ENCODE measurements around the gene PRM1.

PRM1 gene

GRCh38 chr16:11307639-11308492 lies 26.7 kb upstream of the PRM1 start:
- Histone ChIP-seq H3K14ac (ENCODE audit: low read length in 2 of 2) (no peak overlapping the region), H2BK5ac (ENCODE audit: low read depth, low read length, poor library complexity, severe bottlenecking) (peak overlapping the region; percentile 21), H3K27ac (ENCODE audit: low read length, poor library complexity, severe bottlenecking) (peak overlapping the region; percentile 76), H3K4me3 (ENCODE audit: insufficient read depth in 1 of 2, low read depth in 1 of 2, low read length in 2 of 2) (no peak overlapping the region), H3K9ac (ENCODE audit: low read length) (no peak overlapping the region), H3K27me3 (ENCODE audit: control insufficient read depth in 1 of 2, insufficient read depth in 1 of 2, low read length in 2 of 2) (no peaks in the 10 kb centered on the region), H3K9me3 (ENCODE audit: control insufficient read depth, low read length) (no peaks in the 10 kb centered on the region), H2AK5ac (ENCODE audit: low read length, severe bottlenecking) (peak overlapping the region; percentile 58), H3K23ac (ENCODE audit: low read length in 2 of 2) (no peak overlapping the region), H4K91ac (ENCODE audit: low read length) (peak overlapping the region; percentile 34), H3K18ac (ENCODE audit: low read depth in 1 of 2, low read length in 2 of 2) (peak overlapping the region in 1 of 2 experiments; percentile 18), H2AFZ (ENCODE audit: low read depth, low read length) (no peak overlapping the region), H2BK15ac (ENCODE audit: low read depth, poor library complexity, severe bottlenecking) (no peak overlapping the region), H3K4ac (ENCODE audit: low read depth in 1 of 2, low read length in 2 of 2) (no peak overlapping the region), H4K8ac (ENCODE audit: low read length) (no peak overlapping the region), H2BK12ac (ENCODE audit: low read length in 2 of 2) (peak overlapping the region in 1 of 2 experiments; percentile 1), H2BK120ac (ENCODE audit: low read depth, low read length) (no peak overlapping the region), H3K79me1 (replicated peaks; ENCODE audit: low read length, poor library complexity, severe bottlenecking) (no peaks in the 10 kb centered on the region), H3K4me1 (ENCODE audit: control insufficient read depth, insufficient read depth, low read depth, low read length) (peaks cover 43% of the 10 kb centered on the region), H3K4me2 (ENCODE audit: low read length, poor library complexity, severe bottlenecking) (no peak overlapping the region), H3K36me3 (ENCODE audit: control insufficient read depth in 1 of 2, insufficient read depth in 2 of 2, low read depth in 1 of 2, low read length in 2 of 2) (no peaks in the 10 kb centered on the region)
- WGBS = 94% methylated on average over 21 of the region's 21 CpGs
- DNase-seq = no peak

GRCh38 chr16:11306997-11307638 lies 26.0 kb upstream of the PRM1 start:
- no peak overlapping the region for H2BK12ac ChIP-seq (ENCODE audit: low read length in 2 of 2)
- no peak overlapping the region for H3K18ac ChIP-seq (ENCODE audit: low read depth in 1 of 2, low read length in 2 of 2)
- H3K4me1 ChIP-seq (ENCODE audit: control insufficient read depth, insufficient read depth, low read depth, low read length) = peaks cover 36% of the 10 kb centered on the region
- H2AFZ ChIP-seq (ENCODE audit: low read depth, low read length) = no peak overlapping the region
- no peaks in the 10 kb centered on the region for H3K9me3 ChIP-seq (ENCODE audit: control insufficient read depth, low read length)
- H3K9ac ChIP-seq (ENCODE audit: low read length) = no peak overlapping the region
- no peak overlapping the region for H3K4ac ChIP-seq (ENCODE audit: low read depth in 1 of 2, low read length in 2 of 2)
- 86% methylated on average over 6 of the region's 7 CpGs for WGBS
- no peak overlapping the region for H2BK120ac ChIP-seq (ENCODE audit: low read depth, low read length)
- DNase-seq = peak; percentile 36
- H2AK5ac ChIP-seq (ENCODE audit: low read length, severe bottlenecking) = peak overlapping the region; percentile 42
- no peak overlapping the region for H3K23ac ChIP-seq (ENCODE audit: low read length in 2 of 2)
- no peak overlapping the region for H3K4me2 ChIP-seq (ENCODE audit: low read length, poor library complexity, severe bottlenecking)
- H3K79me1 ChIP-seq (replicated peaks; ENCODE audit: low read length, poor library complexity, severe bottlenecking) = no peaks in the 10 kb centered on the region
- peak overlapping the region; percentile 63 for H2BK5ac ChIP-seq (ENCODE audit: low read depth, low read length, poor library complexity, severe bottlenecking)
- H3K27ac ChIP-seq (ENCODE audit: low read length, poor library complexity, severe bottlenecking) = no peak overlapping the region
- H3K36me3 ChIP-seq (ENCODE audit: control insufficient read depth in 1 of 2, insufficient read depth in 2 of 2, low read depth in 1 of 2, low read length in 2 of 2) = no peaks in the 10 kb centered on the region
- H4K8ac ChIP-seq (ENCODE audit: low read length) = no peak overlapping the region
- H2BK15ac ChIP-seq (ENCODE audit: low read depth, poor library complexity, severe bottlenecking) = no peak overlapping the region
- H3K4me3 ChIP-seq (ENCODE audit: insufficient read depth in 1 of 2, low read depth in 1 of 2, low read length in 2 of 2) = no peak overlapping the region
- no peak overlapping the region for H4K91ac ChIP-seq (ENCODE audit: low read length)
- H3K14ac ChIP-seq (ENCODE audit: low read length in 2 of 2) = no peak overlapping the region
- no peaks in the 10 kb centered on the region for H3K27me3 ChIP-seq (ENCODE audit: control insufficient read depth in 1 of 2, insufficient read depth in 1 of 2, low read length in 2 of 2)

GRCh38 chr16:11306381-11306780 lies 25.3 kb upstream of the PRM1 start:
- Histone ChIP-seq H3K4ac (ENCODE audit: low read depth in 1 of 2, low read length in 2 of 2) (no peak overlapping the region), H3K4me3 (ENCODE audit: insufficient read depth in 1 of 2, low read depth in 1 of 2, low read length in 2 of 2) (no peak overlapping the region), H3K79me1 (replicated peaks; ENCODE audit: low read length, poor library complexity, severe bottlenecking) (no peaks in the 10 kb centered on the region), H2AFZ (ENCODE audit: low read depth, low read length) (no peak overlapping the region), H3K27ac (ENCODE audit: low read length, poor library complexity, severe bottlenecking) (no peak overlapping the region), H3K4me1 (ENCODE audit: control insufficient read depth, insufficient read depth, low read depth, low read length) (peaks cover 31% of the 10 kb centered on the region), H3K18ac (ENCODE audit: low read depth in 1 of 2, low read length in 2 of 2) (no peak overlapping the region), H3K36me3 (ENCODE audit: control insufficient read depth in 1 of 2, insufficient read depth in 2 of 2, low read depth in 1 of 2, low read length in 2 of 2) (no peaks in the 10 kb centered on the region), H3K9ac (ENCODE audit: low read length) (no peak overlapping the region), H2BK5ac (ENCODE audit: low read depth, low read length, poor library complexity, severe bottlenecking) (no peak overlapping the region), H2AK5ac (ENCODE audit: low read length, severe bottlenecking) (peak overlapping the region; percentile 54), H3K4me2 (ENCODE audit: low read length, poor library complexity, severe bottlenecking) (no peak overlapping the region), H2BK12ac (ENCODE audit: low read length in 2 of 2) (no peak overlapping the region), H2BK15ac (ENCODE audit: low read depth, poor library complexity, severe bottlenecking) (no peak overlapping the region), H3K23ac (ENCODE audit: low read length in 2 of 2) (no peak overlapping the region), H4K91ac (ENCODE audit: low read length) (no peak overlapping the region), H3K9me3 (ENCODE audit: control insufficient read depth, low read length) (no peaks in the 10 kb centered on the region), H3K14ac (ENCODE audit: low read length in 2 of 2) (no peak overlapping the region), H2BK120ac (ENCODE audit: low read depth, low read length) (no peak overlapping the region), H3K27me3 (ENCODE audit: control insufficient read depth in 1 of 2, insufficient read depth in 1 of 2, low read length in 2 of 2) (no peaks in the 10 kb centered on the region), H4K8ac (ENCODE audit: low read length) (no peak overlapping the region)
- 86% methylated on average over 6 of the region's 8 CpGs for WGBS
- no peak for DNase-seq

GRCh38 chr16:11303405-11304138 lies 22.4 kb upstream of the PRM1 start:
- Histone ChIP-seq H3K36me3 (ENCODE audit: control insufficient read depth in 1 of 2, insufficient read depth in 2 of 2, low read depth in 1 of 2, low read length in 2 of 2) (no peaks in the 10 kb centered on the region), H3K4me3 (ENCODE audit: insufficient read depth in 1 of 2, low read depth in 1 of 2, low read length in 2 of 2) (no peak overlapping the region), H3K4me1 (ENCODE audit: control insufficient read depth, insufficient read depth, low read depth, low read length) (peaks cover 19% of the 10 kb centered on the region), H3K9ac (ENCODE audit: low read length) (no peak overlapping the region), H2BK15ac (ENCODE audit: low read depth, poor library complexity, severe bottlenecking) (no peak overlapping the region), H3K23ac (ENCODE audit: low read length in 2 of 2) (no peak overlapping the region), H2AFZ (ENCODE audit: low read depth, low read length) (no peak overlapping the region), H2AK5ac (ENCODE audit: low read length, severe bottlenecking) (peak overlapping the region; percentile 59), H3K18ac (ENCODE audit: low read depth in 1 of 2, low read length in 2 of 2) (no peak overlapping the region), H3K4ac (ENCODE audit: low read depth in 1 of 2, low read length in 2 of 2) (no peak overlapping the region), H3K79me1 (replicated peaks; ENCODE audit: low read length, poor library complexity, severe bottlenecking) (no peaks in the 10 kb centered on the region), H2BK120ac (ENCODE audit: low read depth, low read length) (no peak overlapping the region), H3K27me3 (ENCODE audit: control insufficient read depth in 1 of 2, insufficient read depth in 1 of 2, low read length in 2 of 2) (peaks cover 0 to 4% of the 10 kb centered on the region in 2 experiments), H4K91ac (ENCODE audit: low read length) (no peak overlapping the region), H3K27ac (ENCODE audit: low read length, poor library complexity, severe bottlenecking) (no peak overlapping the region), H2BK5ac (ENCODE audit: low read depth, low read length, poor library complexity, severe bottlenecking) (no peak overlapping the region), H3K9me3 (ENCODE audit: control insufficient read depth, low read length) (no peaks in the 10 kb centered on the region), H3K14ac (ENCODE audit: low read length in 2 of 2) (no peak overlapping the region), H2BK12ac (ENCODE audit: low read length in 2 of 2) (no peak overlapping the region), H3K4me2 (ENCODE audit: low read length, poor library complexity, severe bottlenecking) (no peak overlapping the region), H4K8ac (ENCODE audit: low read length) (no peak overlapping the region)
- 86% methylated on average over 18 of the region's 18 CpGs for WGBS
- peak; percentile 36 for DNase-seq

Measured in mesenchymal stem cell (in vitro differentiated cells and primary cell).